ENCODE results near the gene NAPEPLD.

DNA sequence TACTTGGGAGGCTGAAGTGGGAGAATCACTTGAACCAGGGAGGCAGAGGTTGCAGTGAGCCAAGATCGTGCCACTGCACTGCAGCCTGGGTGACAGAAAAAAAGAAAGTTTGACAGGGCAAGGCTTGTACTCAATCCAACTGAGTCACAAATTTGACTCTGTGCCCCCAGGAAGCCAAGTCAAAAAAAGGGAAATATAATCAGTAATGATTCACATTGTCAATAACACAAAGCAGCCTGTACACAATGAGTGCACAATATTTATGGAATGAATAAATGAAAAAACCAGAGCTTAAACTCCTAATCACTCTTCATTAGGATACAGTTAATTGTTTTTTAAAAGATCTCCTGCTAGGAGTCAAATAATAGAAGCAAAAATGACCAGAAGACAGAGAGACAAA lies 6.4 kb downstream of the NAPEPLD start:
- TF ChIP-seq, protein P1, sequence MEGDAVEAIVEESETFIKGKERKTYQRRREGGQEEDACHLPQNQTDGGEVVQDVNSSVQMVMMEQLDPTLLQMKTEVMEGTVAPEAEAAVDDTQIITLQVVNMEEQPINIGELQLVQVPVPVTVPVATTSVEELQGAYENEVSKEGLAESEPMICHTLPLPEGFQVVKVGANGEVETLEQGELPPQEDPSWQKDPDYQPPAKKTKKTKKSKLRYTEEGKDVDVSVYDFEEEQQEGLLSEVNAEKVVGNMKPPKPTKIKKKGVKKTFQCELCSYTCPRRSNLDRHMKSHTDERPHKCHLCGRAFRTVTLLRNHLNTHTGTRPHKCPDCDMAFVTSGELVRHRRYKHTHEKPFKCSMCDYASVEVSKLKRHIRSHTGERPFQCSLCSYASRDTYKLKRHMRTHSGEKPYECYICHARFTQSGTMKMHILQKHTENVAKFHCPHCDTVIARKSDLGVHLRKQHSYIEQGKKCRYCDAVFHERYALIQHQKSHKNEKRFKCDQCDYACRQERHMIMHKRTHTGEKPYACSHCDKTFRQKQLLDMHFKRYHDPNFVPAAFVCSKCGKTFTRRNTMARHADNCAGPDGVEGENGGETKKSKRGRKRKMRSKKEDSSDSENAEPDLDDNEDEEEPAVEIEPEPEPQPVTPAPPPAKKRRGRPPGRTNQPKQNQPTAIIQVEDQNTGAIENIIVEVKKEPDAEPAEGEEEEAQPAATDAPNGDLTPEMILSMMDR (IDR thresholded peaks at IDR 0.05) = no peak
- TF ChIP-seq POLR2A (IDR thresholded peaks at IDR 0.05) = no peak
